GM23248 (cell line): ENCODE data around the gene PKD1L1. TPM values are rescaled to one million over a fixed set of nuclear protein-coding genes. Genes with fewer than 3 reads are reported as not detected.
A peak's percentile ranks its signal among the peaks of the same experiment; 100 is the strongest.

Experiments
- DNase-seq: peaks from one replicate; pipeline ENCODE4 v3.0.0-alpha.2; 2015
- H2AFZ ChIP-seq: fragments of 200-600 bp; sonication (generic); 2 replicates; pipeline ENCODE4 v1.6.1; 2016; ENCODE audit warnings: antibody characterized with exemption
- H3F3A ChIP-seq: fragments of 200-600 bp; sonication (generic); 2 replicates; pipeline ENCODE4 v1.6.1; 2016; ENCODE audit warnings: mild to moderate bottlenecking, antibody characterized with exemption, mixed run types; ENCODE audit not compliant: insufficient read depth
- H3K27ac ChIP-seq: fragments of 200-600 bp; sonication (generic); 2 replicates; pipeline ENCODE4 v1.5.1; 2016; ENCODE audit warnings: mild to moderate bottlenecking
- H3K27me3 ChIP-seq: fragments of 200-600 bp; sonication (generic); replicated peaks from 2 replicates; pipeline ENCODE4 v1.6.1; 2016; ENCODE audit warnings: mild to moderate bottlenecking; ENCODE audit not compliant: insufficient read depth
- H3K36me3 ChIP-seq: fragments of 200-600 bp; sonication (generic); 2 replicates; pipeline ENCODE4 v1.6.1; 2016; ENCODE audit warnings: low read depth, mild to moderate bottlenecking
- H3K4me1 ChIP-seq: fragments of 200-600 bp; sonication (generic); 2 replicates; pipeline ENCODE4 v1.6.1; 2016; ENCODE audit warnings: mild to moderate bottlenecking; ENCODE audit not compliant: insufficient read depth
- H3K4me2 ChIP-seq: fragments of 200-600 bp; sonication (generic); one replicate; pipeline ENCODE4 v1.6.1; 2016; ENCODE audit warnings: mild to moderate bottlenecking; ENCODE audit not compliant: unreplicated experiment
- H3K4me3 ChIP-seq: fragments of 200-600 bp; sonication (generic); 2 replicates; pipeline ENCODE4 v1.5.1; 2016; ENCODE audit warnings: mild to moderate bottlenecking
- H3K79me2 ChIP-seq: fragments of 200-600 bp; sonication (generic); 2 replicates; pipeline ENCODE4 v1.6.1; 2016; ENCODE audit warnings: mild to moderate bottlenecking; ENCODE audit not compliant: insufficient read depth
- H3K9ac ChIP-seq: fragments of 200-600 bp; sonication (generic); 2 replicates; pipeline ENCODE4 v1.6.1; 2016; ENCODE audit warnings: mild to moderate bottlenecking
- H3K9me2 ChIP-seq: fragments of 200-600 bp; sonication (generic); 2 replicates; pipeline ENCODE4 v1.6.1; 2016; ENCODE audit warnings: mixed run types, mild to moderate bottlenecking, moderate library complexity; ENCODE audit not compliant: insufficient read depth
- H3K9me3 ChIP-seq: fragments of 200-600 bp; sonication (generic); one replicate; pipeline ENCODE4 v1.6.1; 2017; ENCODE audit warnings: low read depth
- H4K20me1 ChIP-seq: fragments of 200-600 bp; sonication (generic); 2 replicates; pipeline ENCODE4 v1.6.0; 2016; ENCODE audit not compliant: insufficient read depth
- EZH2 ChIP-seq: fragments of 200-600 bp; sonication (generic); IDR thresholded peaks from 2 replicates; pipeline ENCODE4 v1.6.1; 2018; ENCODE audit warnings: antibody characterized with exemption, mild to moderate bottlenecking; ENCODE audit not compliant: insufficient read depth, poor library complexity, severe bottlenecking
- EZH2phosphoT487 ChIP-seq: fragments of 200-600 bp; sonication (generic); IDR thresholded peaks from 2 replicates; pipeline ENCODE4 v1.6.1; 2018; ENCODE audit warnings: antibody characterized with exemption, moderate library complexity, mild to moderate bottlenecking, low read depth; ENCODE audit not compliant: insufficient read depth
- WGBS, 2 experiments: methylation state at CpG; one replicate each; pipeline ENCODE4 v1.1.6; 2015 to 2017; ENCODE audit warnings: low lambda C conversion rate in 2 of 2, low coverage in 1 of 2; ENCODE audit errors: missing lambda C conversion rate in 2 of 2; 5-methylcytosine and 5-hydroxymethylcytosine counted together
- in situ Hi-C: fragments of 300-500 bp; cut with MboI; formaldehyde crosslinking; loops from 2 replicates; pipeline ENCODE4 v1.15.0; 2020
- polyA plus RNA-seq: library from polyadenylated mRNA; unstranded; fragments of >200 nt; fragmentation: Nextera tagmentation; extraction: Ambion mirVana; gene quantifications from 2 replicates; pipeline ENCODE4 v1.2.1, GENCODE V29; 2016
- total RNA-seq: library from RNA; depleted of rRNA; stranded (reverse); fragments of >200 nt; shearing (Covaris generic); gene quantifications from 2 replicates; pipeline ENCODE4 v1.2.3, GENCODE V29; 2014

Gene PKD1L1
- total and polyA plus RNA-seq, 2 experiments from 2014 or later = 0.06 to 0.11 TPM

GRCh38 chr7:47935336-47935735 is 12.9 kb downstream of the PKD1L1 start:
- WGBS, 2 experiments = 86 to 89% methylated on average over 10 of the region's 10 CpGs
- no peaks in the 10 kb centered on the region for H4K20me1 ChIP-seq
- H3F3A ChIP-seq = peaks cover 24% of the 10 kb centered on the region
- H3K4me3 ChIP-seq = no peak overlapping the region
- H3K4me2 ChIP-seq = no peak overlapping the region
- H3K36me3 ChIP-seq = no peaks in the 10 kb centered on the region
- no peak overlapping the region for H3K9ac ChIP-seq
- no peaks in the 10 kb centered on the region for H3K79me2 ChIP-seq
- H3K4me1 ChIP-seq = peaks cover 29% of the 10 kb centered on the region
- H3K9me3 ChIP-seq = no peaks in the 10 kb centered on the region
- TF ChIP-seq EZH2phosphoT487 (no peak), EZH2 (no peak)
- in situ Hi-C loops = no loop called here
- DNase-seq = no peak
- no peaks in the 10 kb centered on the region for H3K9me2 ChIP-seq
- H3K27ac ChIP-seq = no peak overlapping the region
- H2AFZ ChIP-seq = no peak overlapping the region
- no peaks in the 10 kb centered on the region for H3K27me3 ChIP-seq

DNA sequence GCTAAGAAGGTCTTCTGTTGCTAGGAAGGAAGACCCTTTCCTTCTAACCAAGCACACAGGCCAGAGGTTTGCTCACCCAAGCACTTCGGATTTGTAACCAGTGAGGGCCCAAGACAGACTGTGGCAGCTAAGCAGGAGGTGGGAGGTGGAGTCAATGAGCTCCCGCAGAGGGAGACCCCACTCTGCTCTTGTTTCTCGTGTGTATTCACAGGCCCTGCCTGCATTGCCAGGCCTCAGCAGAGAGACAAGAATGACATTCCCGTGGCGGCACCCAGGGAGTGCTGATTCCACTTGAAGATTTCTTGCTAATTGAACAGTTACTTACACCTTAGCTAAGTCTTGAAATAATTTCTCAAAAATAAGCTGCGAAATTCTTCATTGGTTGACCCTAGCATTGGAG is 13.4 kb downstream of the PKD1L1 start:
- Histone ChIP-seq H3K4me2 (no peak overlapping the region), H2AFZ (no peak overlapping the region), H3K9me2 (no peaks in the 10 kb centered on the region), H4K20me1 (no peaks in the 10 kb centered on the region), H3K9me3 (no peaks in the 10 kb centered on the region), H3F3A (peaks cover 19% of the 10 kb centered on the region; the same call in 1 of the 2 replicates), H3K4me3 (no peak overlapping the region), H3K79me2 (no peaks in the 10 kb centered on the region), H3K27ac (no peak overlapping the region), H3K36me3 (no peaks in the 10 kb centered on the region), H3K4me1 (peaks cover 24% of the 10 kb centered on the region), H3K27me3 (no peaks in the 10 kb centered on the region), H3K9ac (no peak overlapping the region)
- in situ Hi-C loops = no loop called here
- WGBS, 2 experiments = 92 to 93% methylated on average over 6 of the region's 6 CpGs
- TF ChIP-seq EZH2phosphoT487 (no peak), EZH2 (no peak)
- DNase-seq = no peak

DNA sequence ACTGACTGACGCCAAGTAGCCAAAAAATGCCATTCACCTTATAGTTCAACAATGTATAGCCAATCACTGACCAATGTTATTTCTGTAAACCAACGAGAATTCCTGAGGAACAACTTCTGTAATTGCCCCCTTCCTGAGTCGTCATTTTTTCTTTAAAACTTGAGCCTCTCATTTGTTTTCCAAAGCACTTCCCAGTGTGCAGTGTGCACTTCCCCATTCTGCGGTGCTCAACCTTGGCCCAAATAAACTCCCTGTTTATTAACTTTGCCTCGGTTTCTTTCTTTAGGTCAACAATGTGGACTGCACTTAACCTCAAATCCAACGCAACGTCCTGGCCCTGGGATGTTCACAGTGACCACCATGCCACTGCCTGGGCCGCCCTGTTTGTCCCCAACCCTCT is 15.1 kb downstream of the PKD1L1 start:
- no peak overlapping the region for H3K27ac ChIP-seq
- H3K4me2 ChIP-seq = no peak overlapping the region
- in situ Hi-C loops = no loop called here
- peaks cover 19% of the 10 kb centered on the region for H3K4me1 ChIP-seq
- H3K9me3 ChIP-seq = no peaks in the 10 kb centered on the region
- H3K36me3 ChIP-seq = no peaks in the 10 kb centered on the region
- H3K4me3 ChIP-seq = no peak overlapping the region
- H3K27me3 ChIP-seq = no peaks in the 10 kb centered on the region
- TF ChIP-seq EZH2 = no peak
- TF ChIP-seq EZH2phosphoT487 = no peak
- no peak overlapping the region for H2AFZ ChIP-seq
- H3K9ac ChIP-seq = no peak overlapping the region
- H3K79me2 ChIP-seq = no peaks in the 10 kb centered on the region
- H3F3A ChIP-seq = peaks cover 18% of the 10 kb centered on the region; the same call in 1 of the 2 replicates
- H3K9me2 ChIP-seq = no peaks in the 10 kb centered on the region
- no peak for DNase-seq
- WGBS, 2 experiments = 80 to 85% methylated on average over 8 of the region's 8 CpGs
- H4K20me1 ChIP-seq = no peaks in the 10 kb centered on the region

DNA sequence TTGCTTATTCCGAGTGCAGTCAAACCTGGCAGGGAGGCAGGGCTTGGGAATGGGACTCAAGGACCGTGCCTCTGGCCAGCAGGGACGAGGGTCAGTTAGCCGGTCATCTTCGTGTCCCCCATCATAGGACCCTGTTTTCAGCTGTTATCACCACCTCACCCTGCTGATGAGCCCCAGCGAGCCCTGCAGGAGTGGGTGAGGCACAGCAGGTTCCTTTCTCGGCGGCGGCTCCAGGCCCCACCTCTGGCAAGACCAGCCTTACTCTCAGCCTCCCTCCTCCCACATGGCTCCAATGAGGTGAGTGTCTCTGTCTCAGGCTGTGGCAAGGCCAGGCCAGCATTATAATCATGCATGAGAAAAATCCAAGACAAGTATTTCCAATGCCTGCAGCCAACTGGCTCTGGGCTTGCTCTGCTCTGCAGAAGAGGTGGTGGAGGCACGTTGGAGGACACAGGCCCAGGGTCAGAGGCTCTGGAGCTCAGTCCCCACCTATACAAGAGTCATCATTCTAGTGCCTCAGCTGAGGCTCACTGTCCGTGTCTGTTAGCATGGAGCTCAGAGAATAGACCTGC is 15.7 kb downstream of the PKD1L1 start:
- Histone ChIP-seq H3K4me2 (peak overlapping the region; percentile 19), H2AFZ (no peak overlapping the region), H3K9me3 (no peaks in the 10 kb centered on the region), H3K36me3 (no peaks in the 10 kb centered on the region), H3K4me3 (no peak overlapping the region), H3K27ac (0 out of 2 replicates have a peak overlapping the region, but pooled peaks have one; percentile 54), H3K9me2 (no peaks in the 10 kb centered on the region), H3F3A (peaks cover 18% of the 10 kb centered on the region; the same call in 1 of the 2 replicates), H4K20me1 (no peaks in the 10 kb centered on the region), H3K9ac (no peak overlapping the region), H3K27me3 (no peaks in the 10 kb centered on the region), H3K79me2 (no peaks in the 10 kb centered on the region), H3K4me1 (peaks cover 19% of the 10 kb centered on the region)
- TF ChIP-seq EZH2phosphoT487 (no peak), EZH2 (no peak)
- DNase-seq = no peak
- in situ Hi-C loops = no loop called here
- 83 to 84% methylated on average over 11 of the region's 11 CpGs for WGBS, 2 experiments
